HG02973 (cell line): ENCODE measurements around the gene DBR1.

Experiments
- ATAC-seq: cut with Tn5 transposase; IDR thresholded peaks from one replicate; pipeline ENCODE4 v1.9.1; 2021; ENCODE audit warnings: moderate library complexity; ENCODE audit not compliant: unreplicated experiment

Gene DBR1

DNA sequence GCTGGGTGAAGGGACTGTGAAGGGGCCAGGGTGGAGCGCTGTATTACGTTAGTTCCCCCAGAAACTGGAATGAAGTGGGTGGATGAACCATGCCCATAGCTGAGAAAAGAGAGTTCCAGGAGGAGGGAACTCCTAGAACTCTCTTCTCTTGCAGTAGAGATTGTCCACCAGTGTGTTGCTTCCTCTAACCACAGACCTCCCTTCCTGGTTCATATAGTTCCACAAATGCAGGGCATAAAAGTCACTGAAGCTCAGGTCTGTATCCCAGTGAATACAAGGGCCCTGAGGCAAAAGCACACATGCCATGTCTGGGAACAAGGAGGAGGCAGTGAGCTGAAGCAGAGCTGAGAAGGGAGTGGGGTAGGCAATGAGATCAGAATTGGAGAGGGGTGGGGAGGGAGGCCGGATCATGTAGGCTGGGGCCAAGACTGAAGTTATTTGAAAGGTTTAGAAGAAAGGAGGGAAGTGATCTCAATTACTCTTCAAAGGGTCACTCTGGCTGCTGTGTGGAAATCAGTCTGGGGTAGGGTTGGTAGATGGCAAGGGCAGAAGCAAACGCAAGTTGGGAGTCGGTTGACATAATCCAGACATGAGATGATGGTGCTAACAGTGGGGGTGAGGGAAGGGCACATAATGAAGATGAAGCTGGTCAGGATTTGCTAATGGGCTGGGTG is 49.0 kb downstream of the DBR1 start:
- no peak for ATAC-seq

DNA sequence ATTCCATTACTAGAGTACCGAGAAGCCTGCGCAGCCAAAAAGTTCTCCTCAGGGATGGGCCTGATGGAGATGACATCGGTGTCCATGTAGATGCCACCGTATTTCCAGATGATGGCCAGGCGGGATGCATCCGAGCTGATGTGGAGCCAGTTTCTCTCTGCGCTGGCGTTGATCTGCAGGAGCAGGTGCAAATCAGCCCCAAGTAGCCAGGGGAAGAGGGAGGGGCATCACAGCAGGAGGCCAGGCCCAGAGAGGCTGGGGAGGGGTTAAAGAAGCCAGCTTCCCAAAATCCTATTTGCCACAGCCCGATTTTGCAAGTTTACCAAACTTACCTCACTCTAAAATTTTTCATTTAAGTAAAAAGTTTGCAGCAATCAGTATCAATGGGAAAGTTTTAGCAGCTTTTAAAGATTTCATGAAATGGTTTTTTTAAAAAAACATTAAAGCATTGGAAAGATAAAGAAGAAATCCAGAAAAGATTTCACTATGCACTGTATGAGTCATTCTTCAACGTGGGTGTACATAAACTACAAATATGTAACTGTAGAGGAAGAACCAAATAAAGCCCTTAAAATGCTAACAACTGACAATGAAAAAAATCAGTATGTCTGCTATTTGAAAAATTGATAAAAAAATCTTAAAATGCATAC is 49.9 kb downstream of the DBR1 start:
- ATAC-seq: no peak

DNA sequence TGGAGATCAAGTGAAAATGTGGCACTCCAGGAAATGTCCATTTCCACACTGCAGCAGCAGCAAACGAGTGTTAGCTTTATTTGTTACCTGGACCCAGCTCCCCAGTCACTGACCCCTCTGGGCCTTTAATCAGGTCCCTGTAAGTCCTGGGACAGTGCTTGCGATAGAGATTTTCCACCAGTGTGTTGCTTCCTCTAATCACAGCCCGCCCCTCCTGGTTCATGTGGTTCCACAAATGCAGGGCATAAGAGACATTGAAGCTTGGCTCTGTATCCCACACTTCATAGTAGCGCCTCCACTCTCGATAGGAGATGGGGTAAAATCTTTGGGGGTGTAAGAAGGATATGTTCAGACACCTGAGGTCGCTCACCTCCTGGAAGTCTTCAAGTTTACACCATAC is 50.5 kb downstream of the DBR1 start:
- no peak for ATAC-seq

DNA sequence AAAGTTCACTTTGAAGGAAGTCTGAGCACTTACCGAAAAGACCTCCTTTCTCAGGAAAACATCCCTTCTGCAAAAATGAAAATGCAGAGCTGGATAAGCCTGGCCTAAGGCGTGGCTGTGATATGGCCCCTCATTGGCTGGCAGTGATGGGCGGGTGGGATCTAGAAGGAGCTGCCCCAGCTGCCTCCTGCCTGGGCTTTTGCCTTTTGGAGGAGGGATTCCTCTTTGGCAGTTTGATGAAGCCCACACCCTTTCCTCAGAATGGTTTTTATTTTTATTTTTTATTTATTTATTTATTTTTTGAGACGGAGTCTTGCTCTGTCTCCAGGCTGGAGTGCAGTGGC is 55.3 kb downstream of the DBR1 start:
- ATAC-seq: no peak

DNA sequence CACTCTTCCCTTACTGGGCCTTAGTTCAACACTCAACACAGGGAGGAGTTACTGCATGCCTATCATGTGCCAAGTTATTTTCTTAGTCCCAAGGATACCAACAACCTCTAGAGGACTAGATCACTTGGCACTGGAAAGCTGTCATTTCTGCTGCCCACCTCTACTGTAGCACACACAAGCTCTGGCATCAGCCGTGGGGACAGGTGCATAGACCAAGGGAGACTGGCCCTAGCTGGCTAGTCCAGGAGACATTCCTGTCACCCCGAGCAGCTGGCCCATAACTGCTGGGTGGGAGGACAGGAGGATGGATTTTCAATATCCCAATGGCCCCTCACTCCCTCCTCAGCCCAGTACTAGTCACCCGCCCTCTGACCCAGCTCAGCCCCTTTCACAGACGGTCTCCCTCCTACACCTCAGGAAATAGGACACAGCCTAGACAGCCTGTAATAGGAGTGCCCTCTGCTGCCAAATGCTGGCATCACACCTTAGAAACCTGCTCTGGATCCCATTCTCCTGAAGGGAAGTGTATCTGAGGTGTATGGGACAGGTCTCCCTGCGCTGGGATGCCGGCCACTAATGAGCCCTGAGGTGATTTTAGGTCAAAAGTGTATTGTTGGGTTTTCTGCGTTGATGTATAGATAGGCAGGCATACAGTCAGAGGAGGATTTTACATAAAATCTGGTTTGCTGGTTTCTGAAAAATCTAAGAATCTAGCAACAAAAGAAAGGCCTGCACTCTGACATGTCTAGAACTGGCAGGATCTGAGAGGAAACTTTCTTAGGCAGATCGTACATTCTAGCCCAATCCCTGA is 55.9 kb downstream of the DBR1 start:
- ATAC-seq: peak; percentile 72

DNA sequence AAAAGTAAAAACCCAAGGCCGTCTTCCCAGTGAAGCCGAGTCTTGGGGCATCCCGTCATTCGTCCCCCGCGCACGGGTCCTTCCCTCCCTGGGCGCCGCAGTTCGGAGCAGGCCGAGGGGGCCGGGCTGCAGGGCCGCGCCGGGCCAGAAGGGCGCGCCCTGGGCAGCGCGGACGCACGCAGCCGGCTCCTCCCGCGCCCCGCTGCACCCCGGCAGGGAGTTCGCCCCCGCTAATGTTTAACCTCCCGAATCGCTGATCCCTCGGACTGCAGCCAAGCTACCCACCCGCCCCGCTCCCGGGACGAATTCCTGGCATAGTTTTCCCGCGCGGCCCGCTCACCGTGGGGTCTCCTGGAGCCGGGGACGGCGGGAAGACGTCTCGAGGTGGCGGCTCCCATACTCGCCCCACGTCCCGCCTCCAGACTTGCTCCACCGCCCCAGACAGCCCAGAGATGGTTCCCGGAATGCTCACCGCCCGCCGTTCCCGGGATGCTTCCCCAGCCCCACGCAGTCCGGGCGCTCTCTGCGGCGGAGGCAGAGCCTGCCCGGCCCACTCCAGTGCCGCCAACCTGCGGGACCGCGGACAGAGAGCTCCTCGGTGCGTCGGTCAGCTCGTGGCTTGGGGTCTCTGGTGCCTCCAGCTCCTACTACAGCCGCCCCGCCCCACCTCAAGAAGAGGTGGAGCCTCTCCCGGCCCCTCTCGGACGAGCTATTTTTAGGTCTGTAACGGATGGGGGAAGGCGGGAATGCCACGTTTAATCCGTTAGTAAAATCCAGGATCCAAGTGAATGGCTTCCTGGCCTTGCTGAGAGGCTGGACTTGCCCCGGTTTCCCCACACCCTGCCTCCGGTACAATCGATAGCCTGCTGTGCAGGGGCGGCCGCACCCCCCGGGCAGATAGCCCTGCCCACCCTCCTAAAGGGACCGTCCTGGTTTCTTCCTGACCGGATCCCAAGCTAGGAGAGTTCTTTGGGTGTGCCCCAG is 59.4 kb downstream of the DBR1 start, which contains the start of gene DZIP1L:
TSS of gene DZIP1L (minus strand) at position 621 of the 984 bp plus-strand sequence. CDS start 11,637 bp downstream, outside the sequence.
- ATAC-seq: peak; percentile 80

DNA sequence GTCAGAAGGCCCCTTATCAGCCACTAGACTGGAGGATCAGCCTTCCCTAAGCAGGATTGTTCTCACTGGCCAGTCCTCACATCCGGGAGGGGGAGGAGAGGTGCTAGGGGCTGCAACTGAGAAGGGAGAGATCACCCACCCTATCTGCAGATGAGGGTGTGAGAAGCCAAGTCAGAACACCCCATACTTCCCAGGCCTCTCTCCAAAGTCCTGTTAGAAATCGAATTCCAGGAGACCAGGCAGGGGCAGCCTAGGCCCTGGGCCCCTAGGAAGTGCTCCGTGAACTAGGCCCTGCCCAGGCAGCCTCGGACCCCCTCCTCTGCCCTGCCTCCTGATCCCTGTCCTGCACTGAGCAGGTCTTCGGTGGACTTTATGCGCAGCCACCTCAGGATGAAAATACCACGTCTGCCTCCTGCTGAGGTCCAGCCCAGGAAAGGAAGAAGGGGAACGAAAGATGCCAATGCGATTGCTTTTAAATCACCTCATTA is 60.2 kb downstream of the DBR1 start:
- no peak for ATAC-seq

DNA sequence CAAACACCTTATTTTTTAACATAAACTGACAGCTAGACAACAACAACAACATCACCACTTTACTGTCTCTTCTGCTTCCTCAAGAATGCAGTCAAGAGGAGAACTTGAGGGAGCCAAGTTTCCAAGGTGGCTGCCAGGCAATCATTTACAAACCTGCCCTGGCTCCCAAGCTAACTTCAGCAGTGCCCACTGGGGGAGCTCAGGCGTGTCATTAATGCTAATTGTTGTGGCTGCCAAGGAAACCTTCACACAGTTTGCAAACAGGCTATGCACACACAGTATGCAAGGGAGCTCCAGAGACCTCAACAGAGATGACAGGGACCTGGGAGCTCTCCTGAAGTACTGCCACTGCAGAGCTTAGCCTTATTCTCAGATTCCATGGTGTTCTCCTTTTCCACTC is 61.4 kb downstream of the DBR1 start:
- no peak for ATAC-seq

DNA sequence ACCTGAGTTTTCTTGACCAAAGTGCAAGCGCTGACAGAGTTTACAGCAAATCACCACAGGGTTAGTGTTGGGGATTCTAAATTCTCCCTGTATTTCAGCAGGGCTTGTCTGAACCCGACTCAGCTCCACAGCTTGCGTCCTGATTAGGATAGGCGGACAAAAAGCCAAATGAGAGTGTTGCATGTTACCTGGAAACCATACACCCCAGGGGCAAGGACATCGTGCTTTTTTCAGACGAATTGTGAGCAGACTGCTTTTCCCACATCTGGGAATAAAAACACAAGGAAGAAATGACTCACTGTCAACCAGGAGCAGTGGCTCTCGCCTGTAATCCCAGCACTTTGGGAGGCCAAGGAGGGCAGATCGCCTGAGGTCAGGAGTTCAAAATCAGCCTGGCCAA is 62.4 kb downstream of the DBR1 start:
- ATAC-seq: no peak
